ENCODE data around the gene RNASET2.
"Not testable (repeated sequence)": the region's sequence is repeated elsewhere in the genome, so short reads cannot be mapped to it uniquely, and the experiment has no call there.

Gene RNASET2

DNA sequence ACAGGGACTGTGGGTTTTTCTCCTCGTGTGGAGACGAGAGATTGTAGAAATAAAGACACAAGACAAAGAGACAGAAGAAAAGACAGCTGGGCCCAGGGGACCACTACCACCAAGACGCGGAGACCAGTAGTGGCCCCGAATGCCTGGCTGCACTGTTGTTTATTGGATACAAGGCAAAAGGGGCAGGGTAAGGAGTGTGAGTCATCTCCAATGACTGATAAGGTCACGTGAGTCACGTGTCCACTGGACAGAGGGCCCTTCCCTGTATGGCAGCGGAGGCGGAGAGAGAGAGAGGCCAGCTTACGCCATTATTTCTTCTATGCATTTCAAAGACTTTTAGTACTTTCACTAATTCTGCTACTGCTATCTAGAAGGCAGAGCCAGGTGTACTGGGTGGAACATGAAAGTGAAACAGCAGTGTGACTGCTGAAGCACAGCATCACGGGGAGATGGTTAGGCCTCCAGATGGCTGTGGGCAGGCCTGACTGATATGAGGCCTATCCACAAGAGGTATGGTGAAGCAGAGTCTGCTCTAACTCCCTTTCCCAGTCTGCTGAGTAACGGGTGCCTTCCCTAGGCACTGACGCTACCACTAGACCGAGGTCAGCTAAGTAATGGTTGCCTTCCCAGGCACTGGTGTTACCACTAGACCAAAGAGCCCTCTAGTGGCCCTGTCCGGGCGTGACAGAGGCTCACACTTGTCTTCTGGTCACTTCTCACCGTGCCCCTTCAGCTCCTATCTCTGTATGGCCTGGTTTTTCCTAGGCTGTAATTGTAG is 5.3 kb downstream of the RNASET2 start:
- intact Hi-C loops (cut with DNase I): loop anchor here (5.0 kb wide), 2 partner anchors 44 to 164 kb away; no protein-coding TSS in a partner anchor
- peak; percentile 45 to 95 (median 72) for DNase-seq

DNA sequence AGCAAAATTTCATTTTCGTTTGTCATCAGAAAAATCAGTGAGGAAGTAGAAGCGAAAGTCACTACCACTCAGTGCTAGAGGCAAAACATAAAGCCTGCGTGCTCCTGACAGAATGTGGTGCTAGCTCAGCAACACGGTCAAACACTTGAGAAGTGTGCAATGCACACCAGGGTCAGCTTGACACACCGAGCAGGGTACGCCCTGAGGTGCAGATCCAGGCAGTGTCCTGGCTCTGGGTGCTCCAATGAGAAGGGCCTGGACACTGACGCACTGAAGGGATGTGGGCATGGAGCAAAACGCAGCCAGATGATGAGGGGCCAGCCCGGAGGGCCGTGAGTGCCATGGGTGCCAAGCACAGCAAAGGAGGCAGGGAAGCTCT is 5.9 kb downstream of the RNASET2 start:
- peak in 2 of 10 donors; percentile 16 to 58 for DNase-seq
- intact Hi-C loops (cut with DNase I): loop anchor here (5.0 kb wide), 2 partner anchors 43 to 163 kb away; no protein-coding TSS in a partner anchor

DNA sequence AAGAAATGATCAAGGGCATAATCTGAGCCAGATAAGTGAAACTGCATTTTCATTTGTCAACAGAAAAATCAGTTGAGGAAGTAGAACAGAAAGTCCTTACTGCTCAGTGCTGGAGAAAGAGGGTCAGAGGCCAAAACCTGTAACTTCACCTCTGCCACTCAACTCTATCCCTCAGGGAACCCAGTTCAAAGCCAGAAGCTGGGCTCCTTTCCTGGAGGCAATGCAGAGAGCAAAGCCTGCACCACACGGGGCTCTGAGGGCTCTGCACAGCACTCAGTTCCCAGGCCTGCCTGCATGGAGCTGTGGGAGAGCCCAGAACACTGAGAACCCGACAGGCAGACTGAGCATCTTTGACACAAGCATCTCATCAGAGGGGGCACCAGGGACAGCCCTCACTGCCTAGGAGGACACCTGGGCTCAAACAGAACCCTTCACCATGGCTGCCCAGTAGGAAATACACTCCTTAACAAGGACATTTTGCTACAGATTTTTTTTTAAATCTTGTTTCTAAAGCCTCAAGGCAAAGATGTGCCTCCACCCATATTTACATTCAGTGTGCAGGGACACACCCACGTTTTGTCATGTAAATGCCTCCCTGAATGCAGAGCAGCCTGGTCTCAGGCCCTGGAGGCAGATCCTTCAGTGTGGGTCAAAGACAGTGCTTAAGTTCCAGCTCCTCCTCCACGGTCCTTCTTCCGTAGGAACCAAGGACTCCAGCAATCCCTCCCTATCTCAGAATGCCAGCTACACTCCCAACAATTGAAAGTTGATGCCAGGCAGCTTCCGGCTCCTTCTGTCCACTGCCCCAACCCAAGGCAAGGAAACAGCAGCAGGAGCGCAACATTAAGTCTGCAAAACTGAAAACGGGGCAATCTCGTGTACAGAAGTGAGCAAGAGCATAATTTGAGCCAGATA is 6.6 kb downstream of the RNASET2 start:
- DNase-seq: peak in 2 of 10 donors; percentile 78 to 79
- intact Hi-C loops (cut with DNase I): loop anchor here (5.0 kb wide), 2 partner anchors 42 to 162 kb away; no protein-coding TSS in a partner anchor

DNA sequence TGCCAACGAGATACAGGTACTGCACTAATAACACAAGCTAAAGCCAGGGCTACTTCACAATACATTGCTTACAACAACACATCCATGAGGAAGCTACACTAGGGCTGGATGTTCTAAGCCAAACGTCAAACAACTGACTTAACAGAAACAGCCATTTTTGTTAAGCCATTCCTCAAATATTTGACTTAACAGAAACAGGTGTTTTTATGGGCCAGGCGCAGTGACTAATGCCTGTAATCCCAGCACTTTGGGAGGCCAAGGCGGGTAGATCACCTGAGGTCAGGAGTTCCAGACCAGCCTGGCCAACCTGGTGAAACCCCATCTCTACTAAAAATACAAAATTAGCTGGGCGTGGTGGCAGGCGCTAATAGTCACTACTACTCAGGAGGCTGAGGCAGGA is 7.6 kb downstream of the RNASET2 start:
- intact Hi-C loops (cut with DNase I); DNase-seq: not testable (repeated sequence)

DNA sequence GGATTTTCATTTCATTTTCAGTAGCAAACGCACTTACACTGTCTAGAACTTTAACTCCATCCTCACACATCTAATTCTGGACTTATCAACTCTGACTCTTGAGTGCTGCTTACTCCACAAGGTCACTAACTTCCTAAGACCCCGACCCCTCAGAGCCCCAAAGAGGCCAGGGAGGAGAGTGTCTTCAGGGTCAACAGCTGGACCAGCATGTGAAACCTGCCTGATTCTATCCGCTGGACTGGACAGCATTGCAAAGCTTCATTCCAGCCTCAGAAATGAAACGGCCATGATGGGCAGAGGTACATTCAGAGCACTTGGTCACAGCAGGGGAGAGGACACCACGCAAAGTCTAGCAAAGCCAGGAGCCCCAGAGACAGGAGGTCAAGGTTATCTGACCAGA is 9.1 kb downstream of the RNASET2 start:
- intact Hi-C loops (cut with DNase I): no loop called here
- no peak for DNase-seq

DNA sequence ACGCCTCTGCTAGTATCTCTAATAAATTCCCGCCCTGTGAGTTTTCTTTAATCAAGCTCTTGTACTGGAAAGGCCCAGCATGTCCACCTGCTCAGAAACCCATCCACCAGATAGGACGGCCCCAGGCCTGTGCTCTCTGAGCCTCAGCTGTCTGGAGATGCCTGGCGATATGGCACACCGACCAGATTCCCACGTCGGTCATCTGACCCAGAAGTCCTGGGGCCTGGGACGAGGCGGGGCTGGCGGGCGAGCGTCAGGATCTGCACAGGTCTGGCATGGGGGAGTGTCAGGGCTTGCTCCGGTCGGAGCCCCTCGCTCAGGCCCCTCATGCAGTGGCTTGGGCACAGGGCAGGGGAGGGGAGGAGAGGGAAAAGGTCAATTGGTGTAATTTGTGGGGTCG is 10.2 kb downstream of the RNASET2 start:
- DNase-seq: peak in 1 of 10 donors; percentile 70
- intact Hi-C loops (cut with DNase I): no loop called here

DNA sequence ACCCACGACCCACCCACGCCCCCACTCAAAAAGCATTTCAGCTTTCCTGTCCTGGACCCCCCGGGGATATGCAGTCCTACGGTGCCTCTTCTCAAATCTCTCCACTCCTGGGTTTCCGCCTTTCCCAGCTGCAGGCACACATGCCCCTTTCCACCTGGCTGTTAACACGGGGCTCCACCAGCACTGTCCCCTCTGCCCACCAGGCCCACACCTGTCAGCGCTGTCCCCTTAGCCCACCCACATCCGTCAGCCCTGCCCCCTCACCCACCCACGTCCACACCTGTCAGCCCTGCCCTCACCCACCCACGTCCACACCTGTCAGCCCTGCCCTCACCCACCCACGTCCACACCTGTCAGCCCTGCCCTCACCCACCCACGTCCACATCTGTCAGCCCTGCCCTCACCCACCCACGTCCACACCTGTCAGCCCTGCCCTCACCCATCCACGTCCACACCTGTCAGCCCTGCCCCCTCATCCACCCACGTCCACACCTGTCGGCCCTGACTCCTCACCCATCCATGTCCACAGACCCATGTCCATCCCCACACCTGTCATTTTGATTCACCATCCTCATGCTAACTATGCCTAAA is 11.6 kb downstream of the RNASET2 start:
- DNase-seq: peak in 1 of 10 donors; percentile 43
- intact Hi-C loops (cut with DNase I): no loop called here

DNA sequence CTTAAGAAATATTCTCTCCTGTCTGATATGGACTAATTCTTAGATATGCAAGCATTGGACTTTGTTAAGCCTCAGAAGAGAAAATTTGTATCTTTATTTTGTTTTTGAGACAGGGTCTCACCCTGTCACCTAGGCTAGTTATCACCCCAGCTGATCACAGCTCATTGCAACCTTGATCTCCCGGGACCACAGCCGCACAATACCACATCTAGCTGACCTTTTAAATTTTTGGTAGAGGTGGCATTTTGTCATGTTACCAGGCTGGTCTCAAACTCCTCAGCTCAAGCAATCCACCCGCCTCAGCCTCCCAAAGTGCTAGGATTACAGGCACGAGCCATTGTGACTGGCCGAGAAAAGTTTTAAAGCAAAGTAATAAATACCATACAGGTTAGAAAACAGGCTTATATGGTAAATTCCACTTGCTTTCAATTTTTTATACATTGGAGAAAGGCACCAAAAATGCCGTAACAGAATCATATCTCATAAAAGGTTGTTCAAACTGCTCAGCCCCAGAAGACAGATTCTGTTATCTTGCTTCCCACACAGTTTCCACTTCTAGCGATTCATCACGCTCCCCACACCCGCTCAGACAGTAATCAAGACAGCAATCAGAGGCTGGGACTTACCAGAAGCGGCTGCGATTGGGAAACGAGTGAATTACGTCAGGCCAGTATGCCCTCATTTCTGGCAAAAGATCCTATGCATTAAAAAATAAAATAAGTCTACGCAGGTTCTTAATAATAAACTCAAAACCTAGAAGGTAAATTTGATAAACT is 13.8 kb downstream of the RNASET2 start:
- intact Hi-C loops (cut with DNase I): no loop called here
- DNase-seq: peak in 3 of 10 donors; percentile 36 to 91 (median 50)

DNA sequence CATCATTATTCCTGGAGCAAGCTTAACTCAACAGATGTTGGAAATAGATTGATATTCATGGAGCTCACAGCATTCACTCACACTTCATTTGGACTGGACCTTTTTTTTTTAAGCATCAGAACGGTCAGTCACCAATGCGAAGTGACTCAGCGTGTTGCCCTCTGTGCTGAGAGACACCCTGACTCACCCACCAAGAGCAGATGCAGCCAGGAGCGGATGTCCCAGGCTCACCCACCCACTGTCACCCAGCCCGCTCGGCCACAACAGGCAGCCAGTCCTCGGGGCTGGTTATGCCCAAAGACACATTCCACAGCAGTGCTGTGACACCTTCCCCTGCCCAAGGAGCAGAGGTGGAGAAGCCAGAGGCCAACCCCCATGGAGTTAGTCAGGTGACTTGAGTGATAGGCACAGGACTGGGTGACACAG is 15.7 kb downstream of the RNASET2 start:
- intact Hi-C loops (cut with DNase I): no loop called here
- DNase-seq: peak in 1 of 10 donors; percentile 78

DNA sequence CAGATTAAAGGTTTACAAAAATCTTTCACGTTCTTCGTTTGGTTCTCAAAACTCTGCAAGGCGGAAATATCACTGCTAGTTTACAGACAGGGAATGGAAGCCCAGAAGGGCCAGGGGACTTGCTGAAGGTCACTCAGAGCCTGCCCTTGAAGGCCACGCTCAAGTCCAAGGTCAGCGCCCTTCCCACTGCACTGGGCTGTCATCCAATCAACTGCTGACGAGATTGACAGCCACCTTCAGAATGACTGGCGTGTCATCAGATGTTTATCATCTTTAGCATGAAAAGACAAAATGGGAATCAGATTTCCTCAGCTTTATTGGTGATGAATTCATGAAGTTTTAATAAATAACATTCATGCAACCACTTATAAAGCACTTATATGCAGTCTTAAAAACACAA is 16.5 kb downstream of the RNASET2 start:
- intact Hi-C loops (cut with DNase I): no loop called here
- no peak for DNase-seq

DNA sequence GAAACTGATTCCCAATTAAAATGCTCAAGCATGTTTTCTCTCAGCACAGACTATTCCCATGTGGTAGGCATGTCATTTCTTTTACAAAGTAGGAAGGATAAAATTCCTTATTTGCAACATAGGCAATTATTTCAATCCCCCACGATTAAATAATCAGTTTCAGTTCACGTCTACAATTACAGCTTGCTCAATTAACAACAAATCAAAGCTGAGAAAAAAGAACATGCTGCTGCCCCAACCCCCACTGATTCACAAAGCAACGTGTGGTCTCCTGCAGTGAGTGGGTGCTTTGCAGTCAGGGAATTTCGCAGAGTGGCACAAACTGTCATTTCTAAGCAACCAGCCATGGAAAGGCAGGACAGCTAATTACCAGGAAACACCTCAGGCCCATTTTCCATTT is 17.0 kb downstream of the RNASET2 start:
- intact Hi-C loops (cut with DNase I): no loop called here
- DNase-seq: peak in 2 of 10 donors; percentile 9 to 58

DNA sequence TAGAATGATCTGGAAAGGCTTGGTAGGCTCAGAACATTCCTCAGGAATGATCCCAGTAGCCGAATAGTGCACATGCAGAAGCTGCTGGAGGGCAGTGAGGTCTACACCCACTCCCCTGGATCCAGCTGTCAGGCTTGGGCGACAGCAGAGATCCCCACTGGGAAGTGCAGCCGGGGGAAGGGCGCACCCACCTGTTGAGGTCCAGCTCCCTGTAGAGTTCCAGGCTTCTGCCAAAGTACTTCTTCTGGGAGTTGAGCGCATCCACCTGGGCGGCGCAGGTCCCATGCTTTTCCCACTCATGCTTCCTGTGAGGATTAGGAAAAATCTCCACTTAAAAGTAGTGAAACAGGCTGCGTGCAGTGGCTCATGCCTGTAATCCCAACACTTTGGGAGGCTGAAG is 17.6 kb downstream of the RNASET2 start:
- DNase-seq: peak in 1 of 10 donors; percentile 56

DNA sequence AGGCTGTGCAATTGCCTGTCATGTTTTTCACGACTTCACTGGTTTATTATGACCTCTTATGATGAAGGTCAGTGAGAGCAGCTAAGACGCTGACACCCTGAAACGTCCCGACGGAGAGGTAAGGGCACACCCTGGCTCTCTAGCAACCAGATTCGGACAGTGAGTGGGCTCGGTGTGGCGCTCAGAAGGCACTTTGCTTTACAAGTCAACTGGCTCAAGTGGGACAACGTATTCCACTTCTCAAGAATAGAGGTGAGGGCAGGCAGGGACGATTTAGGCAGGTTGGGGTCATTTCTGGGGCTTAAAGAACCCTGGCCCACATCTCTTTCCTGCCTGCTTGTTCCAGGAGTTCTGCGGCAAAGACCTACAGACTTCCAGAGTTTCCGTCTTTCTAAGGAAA is 18.2 kb downstream of the RNASET2 start:
- DNase-seq: peak in 1 of 10 donors; percentile 53
- intact Hi-C loops (cut with DNase I): no loop called here

More for the DNA sequence above, 17.6 kb downstream of the RNASET2 start:
- intact Hi-C loops (cut with DNase I): no loop called here

DNA sequence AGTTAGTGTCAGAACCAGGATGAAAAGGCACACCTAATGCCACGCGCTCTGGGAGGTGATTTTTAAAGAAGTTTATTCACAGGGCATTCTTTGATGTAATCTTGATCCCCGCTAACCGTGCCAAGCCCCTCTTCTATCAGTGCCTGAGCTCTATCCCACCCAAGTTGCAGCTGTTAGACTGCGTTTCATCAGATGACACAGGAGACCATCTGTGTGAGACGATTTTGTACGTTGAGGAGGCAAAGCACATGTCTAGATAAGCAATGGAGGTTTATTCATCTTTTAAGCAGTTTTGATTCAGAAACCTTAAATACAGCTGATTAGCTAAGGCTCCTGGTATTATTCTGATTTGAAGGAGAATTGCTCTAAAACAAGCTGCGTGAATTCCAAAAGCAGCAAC is 18.6 kb downstream of the RNASET2 start:
- no peak for DNase-seq
- intact Hi-C loops (cut with DNase I): no loop called here

DNA sequence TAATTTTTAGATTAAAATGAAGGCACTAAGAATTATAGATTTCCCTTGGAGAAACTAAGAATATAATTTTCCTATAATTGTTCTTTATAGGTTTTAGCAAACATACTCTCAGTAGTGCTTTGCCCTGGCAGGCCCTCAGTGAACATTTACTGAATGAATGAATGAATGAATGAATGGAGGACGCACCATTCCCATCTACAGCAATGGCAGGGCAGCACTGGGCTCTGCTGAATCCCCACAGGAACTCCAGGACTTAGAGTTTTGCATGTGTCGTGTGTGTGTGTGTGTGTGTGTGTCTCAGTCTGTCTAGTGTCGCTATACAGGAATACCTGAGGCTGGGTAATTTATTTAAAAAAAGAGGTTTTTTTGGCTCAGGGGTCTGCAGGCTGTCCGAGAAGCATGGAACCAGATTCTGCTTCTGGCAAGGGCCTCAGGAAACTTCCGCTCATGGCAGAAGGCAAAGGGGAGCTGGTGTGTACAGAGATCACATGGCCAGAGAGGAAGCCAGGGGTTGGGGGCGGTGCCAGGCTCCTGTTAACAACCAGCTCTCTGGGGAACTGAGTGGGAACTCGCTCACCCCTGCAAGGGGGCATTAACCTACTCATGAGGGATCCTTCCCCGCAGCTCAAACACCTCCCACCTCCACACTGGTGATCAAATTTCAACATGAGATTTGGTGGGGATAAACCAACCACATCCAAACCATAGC is 20.1 kb downstream of the RNASET2 start:
- DNase-seq: peak in 1 of 10 donors; percentile 88
- intact Hi-C loops (cut with DNase I): no loop called here

DNA sequence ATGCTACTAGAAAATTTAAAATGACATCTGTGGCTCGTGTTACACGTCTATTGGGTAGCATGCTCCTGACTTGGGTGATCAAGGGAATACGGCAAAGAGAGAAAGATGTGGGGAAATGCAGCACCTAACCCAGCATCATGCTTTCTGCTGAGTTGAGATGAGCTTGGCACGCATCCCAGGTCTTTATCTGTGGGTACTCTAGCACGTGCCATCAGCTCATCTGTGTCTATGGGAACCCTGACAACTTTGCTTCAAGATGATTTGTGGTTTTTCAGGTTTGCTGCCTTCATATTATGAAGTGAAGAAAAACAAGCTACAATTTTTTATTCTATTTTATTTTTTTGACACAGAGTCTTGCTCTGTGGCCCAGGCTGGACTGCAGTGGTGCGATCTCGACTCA is 21.0 kb downstream of the RNASET2 start:
- intact Hi-C loops (cut with DNase I): no loop called here

DNA sequence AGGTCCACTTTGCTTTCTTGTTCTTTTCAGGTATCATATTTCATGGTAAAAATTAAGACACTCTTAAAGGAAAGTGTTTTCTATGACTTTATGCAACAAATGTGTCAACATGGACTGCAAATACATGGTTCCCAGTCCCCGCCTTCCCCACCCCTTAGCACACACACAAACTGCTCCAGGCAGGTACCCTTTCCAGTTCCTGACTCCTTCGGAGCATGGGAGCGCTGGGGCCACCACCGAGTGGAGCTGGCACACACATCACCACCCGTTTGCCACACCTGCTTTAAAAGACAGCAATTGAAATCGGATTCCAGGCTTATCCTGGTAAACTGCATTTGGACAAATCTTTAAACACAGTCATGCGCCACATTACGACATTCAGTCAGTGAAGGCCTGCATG is 22.2 kb downstream of the RNASET2 start:
- no peak for DNase-seq
- intact Hi-C loops (cut with DNase I): no loop called here

More for the DNA sequence above, 21.0 kb downstream of the RNASET2 start:
- no peak for DNase-seq

DNA sequence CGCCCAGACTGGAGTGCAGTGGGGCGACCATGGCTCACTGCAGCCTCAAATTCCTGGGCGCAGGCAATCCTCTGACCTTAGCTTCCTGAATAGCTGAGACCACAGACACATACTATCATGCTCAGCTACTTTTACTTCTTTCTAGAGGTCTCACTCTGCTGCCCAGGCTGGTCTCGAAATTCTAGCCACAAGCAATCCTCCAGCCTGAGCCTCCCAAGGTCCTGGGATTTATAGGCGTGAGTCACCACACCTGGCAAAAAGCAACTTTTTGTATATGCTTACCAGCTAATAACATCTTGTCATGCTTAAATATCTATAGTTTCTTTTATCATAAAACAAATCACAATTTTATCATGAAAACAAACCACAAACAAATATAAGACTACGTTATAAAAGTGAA is 23.0 kb downstream of the RNASET2 start:
- intact Hi-C loops (cut with DNase I): no loop called here
- DNase-seq: no peak

DNA sequence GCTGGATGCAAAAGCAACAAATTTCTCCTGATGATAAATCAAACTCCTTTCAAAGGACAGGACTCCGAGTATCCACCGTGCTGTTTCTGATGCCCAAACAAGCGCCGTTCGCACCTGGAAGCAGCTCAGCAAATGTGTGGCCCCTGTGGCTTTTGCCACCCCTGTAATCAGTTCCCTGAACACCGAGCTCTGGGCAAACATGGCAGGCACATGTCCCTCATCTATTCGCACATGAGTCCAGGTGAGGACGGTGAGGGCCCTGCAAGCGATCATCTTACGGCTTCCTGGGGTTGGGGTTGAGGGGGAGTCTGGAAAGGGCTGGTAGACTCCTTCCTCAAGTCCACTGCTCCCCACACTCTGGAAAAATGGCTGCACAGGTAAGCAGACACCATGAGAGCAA is 23.7 kb downstream of the RNASET2 start:
- intact Hi-C loops (cut with DNase I): no loop called here
- DNase-seq: no peak
